ENCODE measurements around the gene RHEB.

RHEB gene

GRCh38 chr7:151519765-151520418, at the start of gene RHEB:
Gene RHEB (minus strand): TSS chr7:151519895. CDS start chr7:151519511, 384 bp downstream.
- H3K27me3 ChIP-seq (ENCODE audit: low read depth, low read length): no peaks in the 10 kb centered on the region

GRCh38 chr7:151566897-151567320, 47.2 kb upstream of the RHEB start:
- no peaks in the 10 kb centered on the region for H3K36me3 ChIP-seq (replicated peaks; ENCODE audit: low read depth, low read length)

More at GRCh38 chr7:151519765-151520418, at the start of gene RHEB:
- Histone ChIP-seq H3K27ac (ENCODE audit: low read length) (peak within 1 kb of the TSS; percentile 73), H3K4me3 (ENCODE audit: low read length) (peak within 1 kb of the TSS; percentile 98), H3K9ac (ENCODE audit: low read length) (peak within 1 kb of the TSS; percentile 89), H3K4me2 (ENCODE audit: low read length) (peak within 1 kb of the TSS; percentile 90), H2AFZ (ENCODE audit: low read depth, low read length) (peak within 1 kb of the TSS; percentile 89), H3K9me3 (ENCODE audit: insufficient read depth, low read length) (no peaks in the 10 kb centered on the region), H3K36me3 (replicated peaks; ENCODE audit: low read depth, low read length) (peaks cover 12% of the 10 kb centered on the region), H3K79me2 (ENCODE audit: low read length) (peaks cover 48% of the 10 kb centered on the region), H4K20me1 (ENCODE audit: insufficient read depth, low read length) (peaks cover 38% of the 10 kb centered on the region), H3K4me1 (ENCODE audit: low read length) (peaks cover 13% of the 10 kb centered on the region)
- TF ChIP-seq EZH2phosphoT487 (IDR thresholded peaks at IDR 0.05; ENCODE audit: low read depth) (no peak), CTCF (IDR thresholded peaks at IDR 0.05; ENCODE audit: low read depth, low read length) (no peak)

GRCh38 chr7:151565541-151565940, 45.8 kb upstream of the RHEB start:
- Histone ChIP-seq H4K20me1 (ENCODE audit: insufficient read depth, low read length) (no peaks in the 10 kb centered on the region), H3K4me2 (ENCODE audit: low read length) (no peak overlapping the region), H2AFZ (ENCODE audit: low read depth, low read length) (no peak overlapping the region), H3K4me3 (ENCODE audit: low read length) (no peak overlapping the region), H3K27me3 (ENCODE audit: low read depth, low read length) (no peaks in the 10 kb centered on the region), H3K9ac (ENCODE audit: low read length) (no peak overlapping the region), H3K27ac (ENCODE audit: low read length) (no peak overlapping the region), H3K36me3 (replicated peaks; ENCODE audit: low read depth, low read length) (no peaks in the 10 kb centered on the region), H3K79me2 (ENCODE audit: low read length) (no peaks in the 10 kb centered on the region), H3K9me3 (ENCODE audit: insufficient read depth, low read length) (no peaks in the 10 kb centered on the region), H3K4me1 (ENCODE audit: low read length) (no peaks in the 10 kb centered on the region)
- TF ChIP-seq EZH2phosphoT487 (IDR thresholded peaks at IDR 0.05; ENCODE audit: low read depth) (no peak), CTCF (IDR thresholded peaks at IDR 0.05; ENCODE audit: low read depth, low read length) (no peak)

More at GRCh38 chr7:151566897-151567320, 47.2 kb upstream of the RHEB start:
- H3K79me2 ChIP-seq (ENCODE audit: low read length): no peaks in the 10 kb centered on the region
- H3K4me3 ChIP-seq (ENCODE audit: low read length): no peak overlapping the region
- H3K27ac ChIP-seq (ENCODE audit: low read length): no peak overlapping the region
- no peaks in the 10 kb centered on the region for H4K20me1 ChIP-seq (ENCODE audit: insufficient read depth, low read length)
- TF ChIP-seq CTCF (IDR thresholded peaks at IDR 0.05; ENCODE audit: low read depth, low read length) (no peak), EZH2phosphoT487 (IDR thresholded peaks at IDR 0.05; ENCODE audit: low read depth) (no peak)
- H3K4me2 ChIP-seq (ENCODE audit: low read length): no peak overlapping the region
- H3K27me3 ChIP-seq (ENCODE audit: low read depth, low read length): no peaks in the 10 kb centered on the region
- H3K4me1 ChIP-seq (ENCODE audit: low read length): no peaks in the 10 kb centered on the region
- H3K9me3 ChIP-seq (ENCODE audit: insufficient read depth, low read length): no peaks in the 10 kb centered on the region
- no peak overlapping the region for H2AFZ ChIP-seq (ENCODE audit: low read depth, low read length)
- H3K9ac ChIP-seq (ENCODE audit: low read length): no peak overlapping the region

- Histone ChIP-seq H3K79me2 (ENCODE audit: low read length) (no peaks in the 10 kb centered on the region), H3K4me2 (ENCODE audit: low read length) (no peak overlapping the region), H3K27ac (ENCODE audit: low read length) (no peak overlapping the region), H3K4me3 (ENCODE audit: low read length) (no peak overlapping the region), H3K36me3 (replicated peaks; ENCODE audit: low read depth, low read length) (no peaks in the 10 kb centered on the region), H3K27me3 (ENCODE audit: low read depth, low read length) (no peaks in the 10 kb centered on the region), H3K9ac (ENCODE audit: low read length) (no peak overlapping the region), H2AFZ (ENCODE audit: low read depth, low read length) (no peak overlapping the region), H4K20me1 (ENCODE audit: insufficient read depth, low read length) (no peaks in the 10 kb centered on the region), H3K4me1 (ENCODE audit: low read length) (no peaks in the 10 kb centered on the region), H3K9me3 (ENCODE audit: insufficient read depth, low read length) (no peaks in the 10 kb centered on the region)
- no peak for TF ChIP-seq CTCF (IDR thresholded peaks at IDR 0.05; ENCODE audit: low read depth, low read length)
- no peak for TF ChIP-seq EZH2phosphoT487 (IDR thresholded peaks at IDR 0.05; ENCODE audit: low read depth)
Measured at GRCh38 chr7:151560243-151560642, 40.5 kb upstream of the RHEB start.
